Activated CD4-positive, alpha-beta T cell treated with anti-CD3 and anti-CD28 coated beads, Interleukin-2, amount 10 ng/mL, durations not matched to agents 7 days and 5 days (primary cell): ENCODE data around the gene CCR8. TPM values are rescaled to one million over a fixed set of nuclear protein-coding genes. Genes with fewer than 3 reads are reported as not detected.
"Not testable (repeated sequence)": the region's sequence is repeated elsewhere in the genome, so short reads cannot be mapped to it uniquely, and the experiment has no call there.

Experiments
- CTCF ChIA-PET: fragments of 350-600 bp; sonication (Branson Sonifier 250); formaldehyde crosslinking; loops from one replicate; lab custom pipeline; 2021; ENCODE audit warnings: antibody characterized with exemption; lab: Charles Lee
- POLR2A ChIA-PET: fragments of 350-600 bp; sonication (Branson Sonifier 250); formaldehyde crosslinking; loops from one replicate; lab custom pipeline; 2021; ENCODE audit warnings: antibody characterized with exemption; lab: Charles Lee
- DNase-seq: peaks from one replicate; pipeline ENCODE4 v3.0.0-alpha.2; 2020
- H3K27ac Mint-ChIP-seq: one replicate; pipeline ENCODE4 v1.8.0; 2021; ENCODE audit warnings: mild to moderate bottlenecking, moderate library complexity, mixed read lengths
- H3K27me3 Mint-ChIP-seq: one replicate; pipeline ENCODE4 v1.8.0; 2021; ENCODE audit warnings: mixed read lengths
- H3K36me3 Mint-ChIP-seq: one replicate; pipeline ENCODE4 v1.8.0; 2021; ENCODE audit warnings: low read depth, mixed read lengths
- H3K4me1 Mint-ChIP-seq: one replicate; pipeline ENCODE4 v1.8.0; 2021; ENCODE audit warnings: mixed read lengths
- H3K4me3 Mint-ChIP-seq: one replicate; pipeline ENCODE4 v1.8.0; 2021; ENCODE audit warnings: mild to moderate bottlenecking, moderate library complexity, mixed read lengths
- H3K9me3 Mint-ChIP-seq: one replicate; pipeline ENCODE4 v1.8.0; 2021; ENCODE audit warnings: mixed read lengths
- total RNA-seq, 2 experiments: library from RNA; stranded (reverse); gene quantifications; one replicate each; pipeline ENCODE4 v1.2.3, GENCODE V29; 2021

The CCR8 gene
- total RNA-seq, 2 experiments from 2014 or later: 0.74 to 1.9 TPM

DNA sequence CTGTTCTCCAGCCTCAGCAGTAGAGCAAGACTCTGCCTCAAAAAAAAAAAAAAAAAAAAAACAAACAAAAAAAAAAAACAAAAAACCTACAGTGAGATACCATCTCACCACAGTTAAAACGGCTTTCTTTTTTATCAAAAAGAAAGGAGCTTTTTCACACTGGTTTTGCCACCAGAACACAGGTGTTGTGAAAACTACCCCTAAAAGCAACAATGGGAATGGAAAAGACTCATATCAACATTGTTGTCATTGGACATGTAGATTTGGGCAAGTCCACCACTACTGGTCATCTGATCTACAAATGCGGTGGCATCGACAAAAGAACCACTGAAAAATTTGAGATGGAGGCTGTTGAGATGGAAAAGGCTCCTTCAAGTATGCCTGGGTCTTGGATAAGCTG, 28.8 kb downstream of the CCR8 start:
- CTCF ChIA-PET: interaction anchor here (0.6 to 1.4 kb wide), 3 partner anchors 42 to 166 kb away, joined by 3 to 4 read pairs (median 3); partner anchors contain the start of gene XIRP1
- POLR2A ChIA-PET: no interaction called here
- Mint-ChIP-seq H3K4me3 (no peak overlapping the region), H3K36me3 (peaks cover 15% of the 10 kb centered on the region), H3K4me1 (peaks cover 57% of the 10 kb centered on the region), H3K9me3 (peaks cover 7% of the 10 kb centered on the region), H3K27ac (peak overlapping the region; percentile 52), H3K27me3 (peaks cover 16% of the 10 kb centered on the region)
- DNase-seq: no peak

DNA sequence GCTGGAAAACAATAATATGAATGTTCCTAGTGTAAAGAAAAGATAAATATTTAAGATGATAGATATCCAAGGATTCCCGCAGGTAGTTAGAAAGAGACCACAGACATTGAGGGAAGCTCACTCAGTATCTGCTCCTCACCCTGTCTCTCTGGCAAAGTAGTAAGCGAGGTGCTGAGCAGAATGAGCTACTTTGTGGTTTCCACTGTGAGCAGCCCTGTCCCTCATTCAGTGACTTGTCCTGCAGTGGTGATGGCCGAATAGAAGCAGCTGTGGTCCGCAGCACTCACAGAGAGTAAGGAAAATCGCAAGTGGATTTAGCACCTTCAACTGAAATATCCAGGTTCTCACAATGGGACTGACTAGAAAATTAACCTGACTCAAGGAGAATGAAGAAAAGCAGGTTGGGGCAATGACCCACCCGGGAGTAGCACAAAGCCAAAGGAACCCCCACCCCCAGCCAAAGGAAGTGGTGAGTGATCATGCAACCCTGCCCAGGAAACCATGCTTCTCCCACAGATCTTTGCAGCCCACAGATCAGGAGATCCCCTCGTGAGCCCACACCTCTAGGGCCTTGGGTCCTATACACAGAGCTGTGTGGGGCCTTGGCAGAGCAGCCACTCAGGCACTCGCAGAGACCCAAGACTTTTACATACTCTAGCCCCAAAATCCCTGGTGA, 31.9 kb downstream of the CCR8 start:
- Mint-ChIP-seq H3K27me3 (peaks cover 24% of the 10 kb centered on the region), H3K36me3 (peaks cover 18% of the 10 kb centered on the region), H3K4me3 (peak overlapping the region; percentile 59), H3K9me3 (peaks cover 12% of the 10 kb centered on the region), H3K4me1 (peaks cover 62% of the 10 kb centered on the region), H3K27ac (peak overlapping the region; percentile 59)
- peak; percentile 69 for DNase-seq
- POLR2A ChIA-PET: interaction anchor here (0.6 kb wide), 1 partner anchor 255 kb away, joined by 3 read pairs; no protein-coding TSS in a partner anchor
- CTCF ChIA-PET: interaction anchor here (1.1 to 1.6 kb wide), 8 partner anchors 9 to 165 kb away, joined by 3 to 8 read pairs (median 4); partner anchors contain the start of gene RPSA

DNA sequence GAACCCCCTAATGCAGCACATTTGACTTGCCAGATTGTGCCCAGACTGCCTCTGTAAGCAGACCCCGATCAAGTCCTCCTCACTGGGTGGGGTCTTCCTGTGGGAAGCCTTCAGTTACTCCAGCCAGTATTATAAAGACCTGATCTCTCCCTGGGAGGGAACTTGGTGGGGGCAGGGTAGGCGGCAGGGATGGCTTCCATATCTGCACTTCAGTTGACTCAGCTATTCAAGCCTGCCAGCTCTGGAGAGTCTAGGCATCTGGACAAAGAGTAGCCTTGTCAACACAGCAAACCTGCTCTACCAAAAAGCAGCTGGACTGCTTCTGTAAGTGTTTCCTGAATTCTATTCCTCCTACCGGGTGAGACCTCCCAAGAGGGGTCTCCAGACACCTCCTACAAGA, 32.7 kb downstream of the CCR8 start:
- peaks cover 60% of the 10 kb centered on the region for H3K4me1 Mint-ChIP-seq
- POLR2A ChIA-PET: no interaction called here
- CTCF ChIA-PET: interaction anchor here (1.5 to 1.7 kb wide), 4 partner anchors 10 to 74 kb away, joined by 4 to 8 read pairs (median 5); no protein-coding TSS in a partner anchor
- peak overlapping the region; percentile 59 for H3K27ac Mint-ChIP-seq
- no peak overlapping the region for H3K4me3 Mint-ChIP-seq
- DNase-seq: no peak
- H3K9me3 Mint-ChIP-seq: peaks cover 12% of the 10 kb centered on the region
- H3K36me3 Mint-ChIP-seq: peaks cover 19% of the 10 kb centered on the region
- peaks cover 22% of the 10 kb centered on the region for H3K27me3 Mint-ChIP-seq

- no peak for DNase-seq
- Mint-ChIP-seq H3K4me3 (no peak overlapping the region), H3K36me3 (peaks cover 19% of the 10 kb centered on the region), H3K27me3 (peaks cover 26% of the 10 kb centered on the region), H3K9me3 (peaks cover 12% of the 10 kb centered on the region), H3K4me1 (peaks cover 53% of the 10 kb centered on the region), H3K27ac (peak overlapping the region; percentile 59)
- CTCF ChIA-PET: interaction anchor here (1.6 to 1.7 kb wide), 3 partner anchors 9 to 17 kb away, joined by 4 to 6 read pairs (median 5); no protein-coding TSS in a partner anchor
- POLR2A ChIA-PET: no interaction called here
Observed at GRCh38 chr3:39362812-39363211, 33.3 kb downstream of the CCR8 start.

DNA sequence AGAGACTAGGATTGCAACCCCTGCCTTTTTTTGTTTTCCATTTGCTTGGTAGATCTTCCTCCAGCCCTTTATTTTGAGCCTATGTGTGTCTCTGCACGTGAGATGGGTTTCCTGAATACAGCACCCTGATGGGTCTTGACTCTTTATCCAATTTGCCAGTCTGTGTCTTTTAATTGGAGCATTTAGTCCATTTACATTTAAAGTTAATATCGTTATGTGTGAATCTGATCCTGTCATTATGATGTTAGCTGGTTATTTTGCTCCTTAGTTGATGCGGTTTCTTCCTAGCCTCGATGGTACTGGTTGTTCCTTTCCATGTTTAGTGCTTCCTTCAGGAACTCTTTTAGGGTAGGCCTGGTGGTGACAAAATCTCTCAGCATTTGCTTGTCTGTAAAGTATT, 40.9 kb downstream of the CCR8 start:
- H3K4me1 Mint-ChIP-seq, H3K9me3 Mint-ChIP-seq, H3K27ac Mint-ChIP-seq, H3K36me3 Mint-ChIP-seq, DNase-seq, POLR2A ChIA-PET, H3K4me3 Mint-ChIP-seq, CTCF ChIA-PET: not testable (repeated sequence)
- H3K27me3 Mint-ChIP-seq: peaks cover 31% of the 10 kb centered on the region

DNA sequence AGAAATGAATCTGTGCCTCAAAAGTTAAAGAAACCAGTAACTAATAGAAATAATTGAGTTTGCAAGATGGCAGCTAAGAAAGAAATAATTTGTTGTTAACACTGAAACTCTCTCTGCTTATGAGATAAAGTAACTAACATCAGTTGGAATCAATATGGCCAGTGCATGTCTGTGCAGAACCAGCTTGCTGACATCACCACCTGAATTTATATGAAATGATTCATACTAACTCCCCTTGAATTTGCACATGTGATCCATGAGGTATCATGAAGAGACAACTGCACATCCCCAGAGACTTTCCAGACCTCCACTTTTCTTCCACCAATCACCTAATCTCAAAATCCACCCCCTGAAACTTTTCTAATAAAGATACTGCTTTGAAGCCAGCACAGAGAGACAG, 43.3 kb downstream of the CCR8 start:
- Mint-ChIP-seq H3K4me3 (no peak overlapping the region), H3K9me3 (peaks cover 7% of the 10 kb centered on the region), H3K36me3 (peaks cover 6% of the 10 kb centered on the region), H3K27ac (no peak overlapping the region), H3K4me1 (peaks cover 3% of the 10 kb centered on the region), H3K27me3 (peaks cover 27% of the 10 kb centered on the region)
- DNase-seq: no peak
- ChIA-PET POLR2A (no interaction called here), CTCF (interaction anchor here (1.0 to 3.7 kb wide), 5 partner anchors 10 to 81 kb away, joined by 3 to 10 read pairs (median 3); no protein-coding TSS in a partner anchor)

GRCh38 chr3:39376959-39377634, 47.6 kb downstream of the CCR8 start:
- CTCF ChIA-PET: interaction anchor here (0.6 to 3.0 kb wide), 7 partner anchors 9 to 559 kb away, joined by 3 to 22 read pairs (median 7); no protein-coding TSS in a partner anchor
- Mint-ChIP-seq H3K4me1 (peaks cover 12% of the 10 kb centered on the region), H3K27me3 (peaks cover 8% of the 10 kb centered on the region), H3K9me3 (peaks cover 4% of the 10 kb centered on the region), H3K27ac (no peak overlapping the region), H3K4me3 (no peak overlapping the region), H3K36me3 (peaks cover 6% of the 10 kb centered on the region)
- no peak for DNase-seq
- POLR2A ChIA-PET: no interaction called here

- peaks cover under 1% of the 10 kb centered on the region for H3K36me3 Mint-ChIP-seq
- CTCF ChIA-PET: interaction anchor here (0.6 to 3.0 kb wide), 15 partner anchors 11 to 560 kb away, joined by 3 to 22 read pairs (median 3); partner anchors contain the start of gene RPSA
Observed at GRCh38 chr3:39378088-39378487, 48.6 kb downstream of the CCR8 start.

GRCh38 chr3:39378957-39379777, 49.7 kb downstream of the CCR8 start:
- H3K4me1 Mint-ChIP-seq: peaks cover 20% of the 10 kb centered on the region
- no peak overlapping the region for H3K4me3 Mint-ChIP-seq
- H3K27me3 Mint-ChIP-seq: peaks cover 5% of the 10 kb centered on the region
- peaks cover 3% of the 10 kb centered on the region for H3K36me3 Mint-ChIP-seq
- DNase-seq: no peak
- no peak overlapping the region for H3K27ac Mint-ChIP-seq
- ChIA-PET CTCF (interaction anchor here (1.0 to 3.0 kb wide), 6 partner anchors 36 to 207 kb away, joined by 3 to 22 read pairs (median 8); no protein-coding TSS in a partner anchor), POLR2A (no interaction called here)
- no peaks in the 10 kb centered on the region for H3K9me3 Mint-ChIP-seq

More at GRCh38 chr3:39378088-39378487, 48.6 kb downstream of the CCR8 start:
- POLR2A ChIA-PET: interaction anchor here (0.6 to 0.8 kb wide), 2 partner anchors 86 to 122 kb away, joined by 3 to 5 read pairs; no protein-coding TSS in a partner anchor
- H3K4me3 Mint-ChIP-seq: no peak overlapping the region
- H3K4me1 Mint-ChIP-seq: peaks cover 20% of the 10 kb centered on the region
- peaks cover 5% of the 10 kb centered on the region for H3K27me3 Mint-ChIP-seq
- no peak overlapping the region for H3K27ac Mint-ChIP-seq
- peak; percentile 75 for DNase-seq
- peaks cover under 1% of the 10 kb centered on the region for H3K9me3 Mint-ChIP-seq

DNA sequence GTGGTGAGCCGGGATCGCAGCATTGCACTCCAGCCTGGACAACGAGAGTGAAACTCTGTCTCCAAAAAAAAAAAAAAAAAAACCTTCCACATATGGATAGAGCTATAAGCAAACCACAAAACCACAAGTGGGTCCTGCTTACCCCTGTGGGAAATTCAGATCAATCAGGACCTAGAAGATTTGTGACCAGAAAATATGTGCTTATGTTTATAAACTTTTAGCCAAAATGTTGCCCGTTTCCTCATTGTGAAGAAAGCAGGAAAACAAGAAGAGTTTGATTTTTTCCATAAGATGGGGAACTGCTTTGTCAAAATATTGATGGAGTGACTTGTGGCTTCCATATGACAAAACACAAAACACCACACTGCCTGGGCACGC, 50.3 kb downstream of the CCR8 start:
- Mint-ChIP-seq H3K4me1 (peaks cover 24% of the 10 kb centered on the region), H3K27ac (no peak overlapping the region), H3K9me3 (no peaks in the 10 kb centered on the region), H3K27me3 (peaks cover 5% of the 10 kb centered on the region), H3K36me3 (peaks cover 3% of the 10 kb centered on the region), H3K4me3 (no peak overlapping the region)
- ChIA-PET POLR2A (no interaction called here), CTCF (interaction anchor here (1.0 to 1.1 kb wide), 3 partner anchors 86 to 208 kb away, joined by 3 to 6 read pairs (median 3); no protein-coding TSS in a partner anchor)
- no peak for DNase-seq

GRCh38 chr3:39381432-39381831, 51.9 kb downstream of the CCR8 start:
- no peak for DNase-seq
- POLR2A ChIA-PET: no interaction called here

More at GRCh38 chr3:39381432-39381831, 51.9 kb downstream of the CCR8 start:
- no peak overlapping the region for H3K27ac Mint-ChIP-seq
- peaks cover 38% of the 10 kb centered on the region for H3K4me1 Mint-ChIP-seq
- H3K36me3 Mint-ChIP-seq: peaks cover 8% of the 10 kb centered on the region
- no peaks in the 10 kb centered on the region for H3K9me3 Mint-ChIP-seq
- CTCF ChIA-PET: interaction anchor here (1.1 kb wide), 1 partner anchor 93 kb away, joined by 3 read pairs; no protein-coding TSS in a partner anchor
- no peak overlapping the region for H3K4me3 Mint-ChIP-seq
- H3K27me3 Mint-ChIP-seq: no peaks in the 10 kb centered on the region
